ENCODE results near the gene WDR87. TPM values are rescaled to one million over a fixed set of nuclear protein-coding genes. Genes with fewer than 3 reads are reported as not detected.

Gene WDR87
- total and polyA plus RNA-seq, 2 donors (not counting 3 experiments of a cell fraction or from before 2014, with no cell fraction given) = not detected

- Histone ChIP-seq H3K79me2 (ENCODE audit: control insufficient read depth, insufficient read depth, low read length) (peaks cover 68% of the 10 kb centered on the region), H4K20me1 (replicated peaks; ENCODE audit: control insufficient read depth, extremely low read depth, insufficient read depth, low read length) (no peaks in the 10 kb centered on the region), H3K9me1 (replicated peaks; ENCODE audit: control insufficient read depth, extremely low read depth, insufficient read depth, low read length) (no peaks in the 10 kb centered on the region), H3K9me3 (replicated peaks; ENCODE audit: control insufficient read depth, insufficient read depth, low read length) (no peaks in the 10 kb centered on the region), H3K4me1 (ENCODE audit: control insufficient read depth, extremely low read depth, insufficient read depth, low read length) (peaks cover 15% of the 10 kb centered on the region), H3K27me3 (ENCODE audit: control insufficient read depth in 2 of 2, insufficient read depth in 2 of 2, low read length in 2 of 2) (no peaks in the 10 kb centered on the region), H2AFZ (ENCODE audit: low read depth, low read length) (no peak overlapping the region), H3K4me3 (replicated peaks in 1 of 3; ENCODE audit: insufficient read depth in 1 of 3, low read depth in 1 of 3, low read length in 3 of 3) (no peak overlapping the region), H3K27ac (ENCODE audit: insufficient read depth, low read depth, low read length) (no peak overlapping the region), H3K9ac (replicated peaks; ENCODE audit: extremely low read depth, insufficient read depth, low read length) (no peak overlapping the region), H3K36me3 (ENCODE audit: control insufficient read depth in 2 of 2, extremely low read depth in 1 of 2, insufficient read depth in 2 of 2, low read length in 2 of 2) (no peaks in the 10 kb centered on the region), H3K4me2 (ENCODE audit: insufficient read depth, low read length) (no peak overlapping the region)
- dilution Hi-C loops (cut with MboI; ENCODE audit: extremely low pct_ligation_motif_present, low sequenced_read_pairs) (no loop called here), intact Hi-C loops (cut with micrococcal nuclease) (no loop called here)
- BruUV-seq (replicated peaks) = no TSS peak
- DNase-seq (ENCODE audit: low read depth, low spot score) (no peak), FAIRE-seq (no peak)
- ChIA-PET CTCF (no interaction called here), POLR2A (no interaction called here)
- TF ChIP-seq MYC (IDR thresholded peaks at IDR 0.05; ENCODE audit: low read depth, low read length) (no peak), GATA2 (IDR thresholded peaks at IDR 0.05; ENCODE audit: insufficient read depth, insufficient read length, low read depth, low read length) (no peak), EZH2 (IDR thresholded peaks at IDR 0.05; ENCODE audit: borderline replicate concordance, low read depth, low read length, severe bottlenecking) (no peak), POLR2A (IDR thresholded peaks at IDR 0.05; ENCODE audit: low read depth, low read length) (no peak), CTCF (IDR thresholded peaks at IDR 0.05; ENCODE audit: extremely low read depth in 1 of 2, insufficient read depth in 1 of 2, low read depth in 1 of 2, low read length in 2 of 2) (no peak), MAX (IDR thresholded peaks at IDR 0.05; ENCODE audit: insufficient read depth, insufficient read length) (no peak), FOS (IDR thresholded peaks at IDR 0.05; ENCODE audit: borderline replicate concordance, insufficient read depth, low read length) (no peak), JUN (IDR thresholded peaks at IDR 0.05; ENCODE audit: borderline replicate concordance, insufficient read depth, insufficient read length, low read depth) (no peak), POLR2AphosphoS5 (IDR thresholded peaks at IDR 0.05; ENCODE audit: insufficient read depth, low read depth, low read length) (no peak)
Observed at GRCh38 chr19:37909661-37910199, 3.3 kb upstream of the WDR87 start.

Data from endothelial cell of umbilical vein (primary cell).